GM21737 (cell line): ENCODE results near the gene RPL29.

Experiments
- ATAC-seq: cut with Tn5 transposase; IDR thresholded peaks from one replicate; pipeline ENCODE4 v1.9.1; 2021; ENCODE audit warnings: mild to moderate bottlenecking, moderate library complexity; ENCODE audit not compliant: unreplicated experiment

RPL29 gene

GRCh38 chr3:51983578-51984268 is 12.0 kb downstream of the RPL29 start:
- no peak for ATAC-seq

GRCh38 chr3:51982838-51983577 is 12.7 kb downstream of the RPL29 start, which contains the start of gene ACY1:
Gene ACY1 (plus strand): TSS chr3:51983535. CDS start chr3:51984065, 530 bp downstream.
- ATAC-seq = peak; percentile 73

GRCh38 chr3:51982352-51982837 is 13.3 kb downstream of the RPL29 start:
- ATAC-seq = peak; percentile 49

GRCh38 chr3:51980253-51980652 is 15.4 kb downstream of the RPL29 start:
- no peak for ATAC-seq

DNA sequence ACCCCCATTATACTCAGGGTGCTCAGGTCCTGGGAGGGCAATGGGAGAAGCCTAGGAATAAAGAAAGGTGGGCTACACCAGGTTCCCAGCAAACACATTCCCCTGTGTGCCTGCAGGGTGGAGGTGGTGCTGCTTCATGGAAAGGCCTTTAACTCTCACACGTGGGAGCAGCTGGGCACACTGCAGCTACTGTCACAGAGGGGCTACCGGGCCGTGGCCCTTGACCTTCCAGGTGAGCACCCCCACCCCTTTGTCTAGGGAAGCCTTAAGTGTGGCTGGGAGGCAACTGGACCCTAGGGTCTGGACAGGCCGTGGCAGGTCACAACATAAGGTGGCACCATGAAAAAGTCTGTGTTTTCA is 17.6 kb downstream of the RPL29 start:
- ATAC-seq = no peak

DNA sequence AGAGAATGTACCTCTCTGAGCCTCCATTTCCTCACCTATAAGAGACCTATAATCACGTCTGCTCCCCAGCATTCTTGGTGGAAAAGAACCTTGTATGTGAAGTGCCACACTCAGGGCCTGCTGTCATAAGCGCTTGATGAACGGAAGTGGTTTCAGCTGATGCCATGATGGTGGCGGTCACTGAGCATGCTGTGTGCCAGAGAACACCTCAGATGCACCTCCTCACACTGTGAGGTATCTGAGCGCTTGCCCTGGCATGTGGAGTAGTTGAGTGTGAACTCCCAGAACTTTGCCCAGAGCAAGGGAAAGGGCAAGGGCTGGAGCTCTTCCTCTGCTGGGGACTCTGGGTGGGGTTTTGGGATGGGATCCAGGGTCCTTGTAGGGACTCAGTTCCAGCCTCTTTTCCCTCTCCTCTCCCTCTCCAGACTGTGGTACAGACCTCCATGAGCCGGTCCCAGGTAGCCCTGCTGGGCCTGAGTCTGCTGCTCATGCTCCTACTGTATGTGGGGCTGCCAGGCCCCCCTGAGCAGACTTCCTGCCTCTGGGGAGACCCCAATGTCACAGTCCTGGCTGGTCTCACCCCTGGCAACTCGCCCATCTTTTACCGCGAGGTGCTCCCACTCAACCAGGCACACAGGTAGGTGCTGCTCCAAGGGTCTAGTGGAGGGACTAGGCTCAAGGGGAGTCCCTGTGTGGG is 18.1 kb downstream of the RPL29 start:
- no peak for ATAC-seq

DNA sequence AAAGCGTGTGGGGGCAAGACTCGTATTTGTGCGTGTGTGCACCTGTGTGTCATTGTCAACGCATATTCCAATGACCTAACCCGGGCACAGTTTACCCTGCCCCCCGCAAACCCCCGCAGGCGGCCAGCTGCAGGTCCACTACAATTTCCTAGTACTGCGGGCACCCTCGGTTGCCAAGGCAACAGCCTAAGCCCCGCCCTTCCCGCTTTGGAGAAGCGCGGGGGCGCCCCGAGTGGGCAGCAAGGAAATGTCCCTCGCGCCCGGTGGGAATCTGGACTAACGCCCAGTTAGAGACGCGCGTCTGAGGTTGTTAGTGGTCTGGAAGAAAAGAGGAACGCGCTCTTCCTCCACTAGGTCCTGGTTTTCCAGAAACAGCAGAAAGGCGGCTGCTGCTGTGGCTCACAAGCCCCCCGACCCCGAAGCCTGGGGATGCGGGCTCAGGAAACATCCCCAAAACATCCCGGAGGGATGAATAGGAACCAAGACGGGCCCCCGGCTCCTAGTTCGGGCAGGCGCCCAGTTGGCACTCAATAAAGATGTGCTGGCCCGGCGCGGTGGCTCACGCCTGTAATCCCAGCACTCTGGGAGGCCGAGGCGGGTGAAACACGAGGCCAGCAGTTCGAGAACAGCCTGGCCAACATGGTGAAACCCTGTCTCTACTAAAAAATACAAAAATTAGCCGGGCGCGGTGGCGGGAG is 19.7 kb downstream of the RPL29 start:
- no peak for ATAC-seq

- peak; percentile 55 for ATAC-seq
Measured at GRCh38 chr3:51974963-51975851, 20.5 kb downstream of the RPL29 start, which contains the start of gene ABHD14A. Gene ABHD14A (plus strand): TSS chr3:51975064. CDS start chr3:51975136, 72 bp downstream.

GRCh38 chr3:51974277-51974962 is 21.3 kb downstream of the RPL29 start:
- ATAC-seq = no peak

DNA sequence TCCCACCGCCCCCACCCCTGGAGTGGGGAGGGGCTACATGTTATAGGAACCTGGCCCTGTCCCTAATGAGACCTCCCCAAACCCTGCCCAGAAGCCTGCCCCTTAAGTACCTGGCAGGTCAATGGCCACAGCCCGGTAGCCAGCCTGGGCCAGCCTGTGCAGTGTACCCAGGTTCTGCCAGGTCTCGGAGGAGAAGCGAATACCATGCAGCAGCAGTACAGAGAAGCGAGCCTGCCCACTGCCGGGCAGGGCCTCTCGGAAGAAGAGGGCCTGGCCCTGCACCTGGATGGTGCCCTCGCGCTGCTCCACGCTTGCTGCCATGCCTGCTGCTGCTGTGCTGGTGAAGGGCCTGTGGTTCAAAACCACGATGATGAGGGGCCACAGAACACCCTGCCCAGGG is 24.3 kb downstream of the RPL29 start:
- no peak for ATAC-seq

GRCh38 chr3:51970606-51971300 is 24.9 kb downstream of the RPL29 start:
- ATAC-seq = no peak

DNA sequence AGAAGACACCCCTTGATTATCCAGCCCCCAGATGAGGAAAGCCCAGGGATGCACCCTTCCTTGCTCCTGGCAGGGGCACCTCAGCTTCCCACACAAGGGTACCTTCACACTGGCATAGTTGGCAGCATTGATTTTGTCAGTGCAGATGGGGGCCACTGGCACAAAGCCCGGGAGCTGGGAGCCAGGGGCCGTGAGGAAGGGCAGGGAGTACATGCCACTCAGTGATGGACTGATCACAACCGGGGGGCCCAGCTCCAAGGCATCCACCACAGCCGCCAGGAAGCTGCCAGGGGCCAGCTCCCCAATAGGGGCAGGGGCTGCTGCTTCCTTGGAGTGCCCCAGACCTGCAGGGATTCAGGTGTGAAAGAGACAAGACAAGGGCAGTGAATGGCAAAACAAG is 25.9 kb downstream of the RPL29 start:
- no peak for ATAC-seq

DNA sequence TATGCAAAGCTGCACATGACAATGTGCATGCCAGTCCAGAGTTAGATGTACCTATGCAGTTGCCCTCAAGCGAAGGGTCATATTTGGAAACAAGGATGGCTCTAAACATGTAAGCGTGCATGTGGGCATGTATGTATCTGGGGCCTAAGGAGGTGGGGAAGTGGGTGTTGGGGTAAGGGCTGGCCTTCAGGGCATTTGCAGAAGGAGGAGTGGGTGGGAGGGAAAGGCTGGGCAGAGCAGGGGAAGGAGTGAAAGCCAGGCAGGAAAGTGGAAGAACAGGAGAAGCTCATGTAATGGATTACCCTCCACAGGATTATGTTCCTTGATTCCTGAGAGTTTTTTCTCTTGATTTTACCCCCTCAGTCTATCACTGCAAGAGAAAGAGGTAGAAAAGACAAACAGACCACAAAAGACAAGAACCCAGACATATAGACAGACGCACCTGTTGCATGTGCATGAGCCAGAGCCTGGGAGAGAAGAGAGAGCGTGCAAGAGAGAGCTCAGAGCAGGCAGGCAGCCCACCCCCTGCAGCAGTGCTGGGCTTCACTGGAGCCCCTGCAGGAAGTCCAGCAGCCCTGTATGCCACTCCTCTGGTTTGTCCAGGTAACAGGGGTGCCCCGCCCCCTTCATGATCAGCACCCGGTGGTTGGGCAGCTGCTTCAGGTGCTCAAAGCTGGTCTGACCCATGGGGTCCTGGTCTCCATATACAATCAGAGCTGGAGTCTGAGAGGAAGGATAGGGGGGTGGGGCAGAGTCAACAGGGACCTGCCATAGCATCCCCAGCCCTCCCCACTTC is 26.6 kb downstream of the RPL29 start:
- ATAC-seq = no peak

- ATAC-seq = no peak
Measured at GRCh38 chr3:51968170-51968775, 27.4 kb downstream of the RPL29 start.

- ATAC-seq = peak; percentile 57
Measured at GRCh38 chr3:51967384-51968169, 28.1 kb downstream of the RPL29 start, which contains the start of gene PCBP4. Gene PCBP4 (minus strand): TSS chr3:51967454. CDS start chr3:51961240, 6,214 bp downstream.

- peak; percentile 11 for ATAC-seq
Measured at GRCh38 chr3:51966922-51967383, 28.7 kb downstream of the RPL29 start.

GRCh38 chr3:51966486-51966885 is 29.2 kb downstream of the RPL29 start:
- ATAC-seq = no peak
